Thyroid gland (tissue), 4 donors: Measurements from ENCODE around the gene PTK7.

ENCODE experiments used
- CTCF ChIP-seq, 6 experiments: fragments of 200-600 bp in 3 of 6; fragments of 450-650 bp in 3 of 6; sonication (generic) in 3 of 6; IDR thresholded peaks; one replicate each; pipeline ENCODE4 v1.5.1; 2016 to 2019; ENCODE audit warnings: antibody characterized with exemption in 6 of 6, mild to moderate bottlenecking in 2 of 6, inconsistent platforms in 1 of 6, moderate library complexity in 1 of 6
- POLR2A ChIP-seq, 2 donors: fragments of 450-650 bp; IDR thresholded peaks; one replicate each; pipeline ENCODE4 v1.6.1; 2017; ENCODE audit warnings: antibody characterized with exemption in 2 of 2, mild to moderate bottlenecking in 2 of 2, moderate library complexity in 1 of 2

GRCh38 chr6:43076464-43077332, 584 bp downstream of the PTK7 start:
- TF ChIP-seq CTCF (IDR thresholded peaks at IDR 0.05) (no peak), POLR2A (IDR thresholded peaks at IDR 0.05) (no peak)
